ENCODE data around the gene TP73. TPM values are rescaled to one million over a fixed set of nuclear protein-coding genes. Genes with fewer than 3 reads are reported as not detected.

The TP73 gene
- total RNA-seq, 1 donor from 2014 or later = 0.05 TPM

DNA sequence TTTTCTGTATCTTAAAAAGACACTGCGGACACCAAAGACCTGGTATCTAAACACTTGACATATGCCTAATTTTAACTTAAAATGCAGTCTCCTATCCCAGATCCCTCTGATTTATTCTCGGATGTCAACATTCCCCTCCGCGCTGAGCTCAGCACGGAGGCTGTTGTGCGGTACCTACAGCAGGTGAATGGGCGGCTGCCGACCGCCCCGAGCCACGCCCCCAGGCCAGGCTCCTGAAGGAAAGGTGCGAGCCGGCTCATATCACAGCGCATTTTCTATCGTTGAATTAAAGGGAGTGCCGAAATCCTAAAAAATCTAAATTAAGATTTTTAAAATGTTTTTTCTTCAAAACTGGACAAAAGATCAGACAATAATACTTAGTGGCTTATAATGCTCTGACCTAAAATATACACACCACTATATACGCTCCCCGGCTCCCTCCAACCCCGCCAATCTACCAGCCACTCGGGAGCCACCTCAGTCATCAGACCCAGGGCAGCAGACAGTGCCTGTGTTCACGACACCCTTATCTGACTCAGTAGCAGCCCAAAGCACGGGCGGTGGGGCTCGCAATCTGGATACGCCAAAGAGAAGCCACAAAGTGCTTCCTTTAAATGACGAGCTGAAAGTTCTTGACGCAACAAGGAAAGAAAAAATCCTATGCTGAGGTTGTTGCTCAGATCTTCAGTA, 6.5 kb upstream of the TP73 start:
- H3K27ac Mint-ChIP-seq (ENCODE audit: unreplicated experiment) = no peak overlapping the region
- peaks cover 16% of the 10 kb centered on the region for H3K4me1 Mint-ChIP-seq (ENCODE audit: low read depth)
- TF ChIP-seq, protein P1, sequence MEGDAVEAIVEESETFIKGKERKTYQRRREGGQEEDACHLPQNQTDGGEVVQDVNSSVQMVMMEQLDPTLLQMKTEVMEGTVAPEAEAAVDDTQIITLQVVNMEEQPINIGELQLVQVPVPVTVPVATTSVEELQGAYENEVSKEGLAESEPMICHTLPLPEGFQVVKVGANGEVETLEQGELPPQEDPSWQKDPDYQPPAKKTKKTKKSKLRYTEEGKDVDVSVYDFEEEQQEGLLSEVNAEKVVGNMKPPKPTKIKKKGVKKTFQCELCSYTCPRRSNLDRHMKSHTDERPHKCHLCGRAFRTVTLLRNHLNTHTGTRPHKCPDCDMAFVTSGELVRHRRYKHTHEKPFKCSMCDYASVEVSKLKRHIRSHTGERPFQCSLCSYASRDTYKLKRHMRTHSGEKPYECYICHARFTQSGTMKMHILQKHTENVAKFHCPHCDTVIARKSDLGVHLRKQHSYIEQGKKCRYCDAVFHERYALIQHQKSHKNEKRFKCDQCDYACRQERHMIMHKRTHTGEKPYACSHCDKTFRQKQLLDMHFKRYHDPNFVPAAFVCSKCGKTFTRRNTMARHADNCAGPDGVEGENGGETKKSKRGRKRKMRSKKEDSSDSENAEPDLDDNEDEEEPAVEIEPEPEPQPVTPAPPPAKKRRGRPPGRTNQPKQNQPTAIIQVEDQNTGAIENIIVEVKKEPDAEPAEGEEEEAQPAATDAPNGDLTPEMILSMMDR (IDR thresholded peaks at IDR 0.05) = no peak
- peaks cover 14% of the 10 kb centered on the region for H3K36me3 Mint-ChIP-seq (ENCODE audit: low read depth)
- peak; percentile 72 for DNase-seq (ENCODE audit: low spot score)
- no peak overlapping the region for H3K4me3 Mint-ChIP-seq (ENCODE audit: unreplicated experiment)
- peaks cover 4% of the 10 kb centered on the region for H3K27me3 Mint-ChIP-seq (ENCODE audit: low read depth)
- H3K9me3 Mint-ChIP-seq (ENCODE audit: low read depth) = no peaks in the 10 kb centered on the region

DNA sequence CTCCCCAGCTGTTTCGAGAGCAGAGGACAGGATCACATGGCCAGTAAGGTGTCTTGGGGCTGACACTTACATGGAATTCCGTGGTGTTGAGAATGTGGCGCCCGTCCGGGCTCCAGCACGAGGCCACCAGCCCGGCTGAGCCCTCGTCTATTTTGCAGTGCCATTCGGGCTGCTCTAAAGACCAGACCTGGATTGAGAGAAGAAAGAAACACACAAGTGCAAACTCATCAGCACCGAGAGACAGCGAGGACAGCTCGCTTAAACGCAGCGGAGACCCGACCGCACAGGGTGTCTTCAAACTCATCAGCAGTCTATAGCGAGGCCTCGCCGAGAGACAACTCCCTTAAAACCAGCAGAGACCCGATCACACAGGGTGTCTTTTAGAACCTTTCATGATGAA, 5.7 kb upstream of the TP73 start:
- Mint-ChIP-seq H3K36me3 (ENCODE audit: low read depth) (peaks cover 13% of the 10 kb centered on the region), H3K27me3 (ENCODE audit: low read depth) (peaks cover 7% of the 10 kb centered on the region), H3K9me3 (ENCODE audit: low read depth) (no peaks in the 10 kb centered on the region), H3K27ac (ENCODE audit: unreplicated experiment) (no peak overlapping the region), H3K4me3 (ENCODE audit: unreplicated experiment) (no peak overlapping the region), H3K4me1 (ENCODE audit: low read depth) (peaks cover 16% of the 10 kb centered on the region)
- TF ChIP-seq, protein P1 (IDR thresholded peaks at IDR 0.05) = no peak
- no peak for DNase-seq (ENCODE audit: low spot score)

DNA sequence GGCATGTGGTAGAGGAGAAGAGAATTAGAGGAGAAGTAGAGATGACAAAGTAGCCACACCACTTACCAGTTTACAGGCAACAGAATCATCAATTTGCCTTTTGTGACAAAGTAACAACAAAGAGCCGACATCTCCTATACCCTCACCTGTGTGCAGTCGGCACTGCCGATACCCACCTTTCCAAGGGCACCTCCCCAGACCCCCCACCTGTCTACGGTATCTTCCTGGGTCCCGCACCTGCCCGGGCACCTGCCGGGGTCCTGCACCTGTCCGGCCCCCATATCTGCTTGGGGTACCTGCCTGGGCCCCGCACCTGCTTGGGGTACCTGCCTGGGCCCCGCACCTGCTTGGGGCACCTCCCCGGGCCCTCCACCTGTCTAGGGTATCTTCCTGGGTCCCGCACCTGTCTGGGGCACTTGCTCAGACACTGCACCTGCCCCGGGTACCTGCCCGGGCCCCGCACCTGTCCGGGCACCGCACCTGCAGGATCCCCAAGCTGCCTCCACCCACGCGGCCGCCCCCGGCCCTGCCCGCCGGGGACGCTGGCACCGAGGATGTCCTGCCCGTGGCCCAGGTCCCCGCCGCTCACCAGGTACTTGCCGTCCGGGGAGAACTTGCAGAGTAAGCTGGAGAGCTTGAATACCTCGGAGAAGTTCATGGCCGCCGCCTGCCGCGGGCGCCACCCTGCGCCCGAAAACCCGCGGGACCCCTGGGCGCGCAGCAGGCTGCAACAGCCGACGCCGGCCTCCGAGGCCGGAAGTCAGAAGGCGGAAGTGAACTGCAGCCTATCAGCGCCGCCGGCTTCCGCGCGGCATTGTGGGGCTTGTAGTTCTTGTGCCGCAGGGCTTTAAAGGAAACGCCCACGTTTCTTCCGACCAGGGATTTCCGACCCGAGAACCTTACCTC, 2.7 kb upstream of the TP73 start, which contains the start of gene WRAP73:
Gene WRAP73 (minus strand): TSS at position 762 of the 906 bp plus-strand sequence. CDS start 104 bp downstream, at position 658.
- Mint-ChIP-seq H3K9me3 (ENCODE audit: low read depth) (no peaks in the 10 kb centered on the region), H3K27me3 (ENCODE audit: low read depth) (peaks cover 22% of the 10 kb centered on the region), H3K4me3 (ENCODE audit: unreplicated experiment) (peak within 1 kb of the TSS; percentile 69), H3K36me3 (ENCODE audit: low read depth) (peaks cover 7% of the 10 kb centered on the region), H3K27ac (ENCODE audit: unreplicated experiment) (no peak within 1 kb of the TSS), H3K4me1 (ENCODE audit: low read depth) (peaks cover 16% of the 10 kb centered on the region)
- TF ChIP-seq, protein P1 (IDR thresholded peaks at IDR 0.05) = peak; percentile 46
- peak; percentile 90 for DNase-seq (ENCODE audit: low spot score)

DNA sequence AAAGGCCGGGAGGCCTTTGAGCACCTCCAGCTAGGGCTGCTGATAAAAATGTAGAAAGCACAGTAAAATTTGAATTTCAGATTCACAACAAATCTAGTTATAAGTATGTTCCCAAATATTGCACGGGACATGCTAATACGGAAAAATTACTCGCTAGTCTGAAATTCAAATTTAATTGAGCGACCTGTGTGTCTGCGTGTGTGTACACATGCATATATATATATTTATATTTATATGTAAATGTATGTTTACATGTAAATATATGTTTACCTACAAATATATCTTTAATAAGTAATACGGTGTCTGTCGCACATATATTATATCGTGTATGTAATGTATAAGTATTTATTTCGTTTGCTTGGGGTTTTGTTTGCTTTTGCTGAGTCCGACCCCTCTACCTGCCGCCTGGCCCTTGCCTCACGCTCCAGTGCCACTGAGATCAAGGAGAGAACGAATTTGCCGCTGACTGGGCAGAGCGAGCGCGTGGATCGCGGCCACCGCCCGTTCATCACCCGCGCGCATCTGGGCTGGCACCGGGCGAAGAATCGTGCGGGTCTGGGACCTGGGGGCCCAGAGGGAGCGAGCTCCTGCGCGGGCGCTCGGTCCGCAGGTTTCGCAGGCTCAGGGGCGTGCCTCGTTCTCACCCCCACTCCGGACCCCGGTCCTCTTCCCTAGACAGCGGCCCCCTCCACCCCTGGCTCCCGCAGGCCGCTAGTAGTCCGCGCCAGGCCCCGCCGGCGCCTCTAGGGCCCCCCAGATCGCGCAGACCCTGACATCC, 1.9 kb upstream of the TP73 start:
- peaks cover 7% of the 10 kb centered on the region for H3K36me3 Mint-ChIP-seq (ENCODE audit: low read depth)
- peaks cover 16% of the 10 kb centered on the region for H3K4me1 Mint-ChIP-seq (ENCODE audit: low read depth)
- TF ChIP-seq, protein P1 (IDR thresholded peaks at IDR 0.05) = no peak
- H3K27me3 Mint-ChIP-seq (ENCODE audit: low read depth) = peaks cover 31% of the 10 kb centered on the region
- no peak overlapping the region for H3K27ac Mint-ChIP-seq (ENCODE audit: unreplicated experiment)
- peak overlapping the region; percentile 69 for H3K4me3 Mint-ChIP-seq (ENCODE audit: unreplicated experiment)
- no peak for DNase-seq (ENCODE audit: low spot score)
- H3K9me3 Mint-ChIP-seq (ENCODE audit: low read depth) = no peaks in the 10 kb centered on the region
